Lower lobe of right lung (tissue), 2 donors: ENCODE data around the gene CYB561D2. TPM values are rescaled to one million over a fixed set of nuclear protein-coding genes. Genes with fewer than 3 reads are reported as not detected.
A peak's percentile ranks its signal among the peaks of the same experiment; 100 is the strongest.

Experiments
- ATAC-seq, 2 donors: fragments of 200-7000 bp; cut with Tn5 transposase; one replicate each; pipeline ENCODE4 v1.9.1; 2020 to 2022; ENCODE audit warnings: mild to moderate bottlenecking in 2 of 2, moderate library complexity in 2 of 2
- DNase-seq: peaks from one replicate; pipeline ENCODE4 v3.0.0-alpha.2; 2020
- H3K27ac ChIP-seq: fragments of 200-600 bp; one replicate; pipeline ENCODE4 v1.8.0; 2022
- H3K27me3 ChIP-seq: fragments of 200-600 bp; one replicate; pipeline ENCODE4 v1.8.0; 2022; ENCODE audit warnings: low read depth
- H3K36me3 ChIP-seq: fragments of 200-600 bp; one replicate; pipeline ENCODE4 v1.8.0; 2022; ENCODE audit warnings: mild to moderate bottlenecking
- H3K4me1 ChIP-seq: fragments of 200-600 bp; one replicate; pipeline ENCODE4 v1.8.0; 2022
- H3K4me3 ChIP-seq: fragments of 200-600 bp; one replicate; pipeline ENCODE4 v1.8.0; 2022; ENCODE audit warnings: mild to moderate bottlenecking
- H3K9me3 ChIP-seq: fragments of 200-600 bp; one replicate; pipeline ENCODE4 v1.8.0; 2022
- CTCF ChIP-seq: fragments of 200-600 bp; IDR thresholded peaks from one replicate; pipeline ENCODE4 v1.8.0; 2022; ENCODE audit warnings: antibody characterized with exemption, mild to moderate bottlenecking
- intact Hi-C: fragments of 100-400 bp; cut with DNase I; formaldehyde crosslinking; loops from one replicate; pipeline ENCODE4 v1.11.0; 2022
- total RNA-seq: library from RNA; stranded (reverse); fragmentation: NEBNext Ultra II Directional; extraction: Animal tissue kit (Norgen Biotek cat#: 25700); gene quantifications from one replicate; pipeline ENCODE4 v1.2.1, GENCODE V29; 2021
- donor health status: DM: no; HTN: yes; CAD: no; lungs with severe emphysema.

The CYB561D2 gene
- total RNA-seq, 1 donor from 2014 or later = 21.7 TPM

GRCh38 chr3:50388016-50388719 is 37.5 kb downstream of the CYB561D2 start:
- H3K9me3 ChIP-seq = no peaks in the 10 kb centered on the region
- peaks cover 13% of the 10 kb centered on the region for H3K4me1 ChIP-seq
- ATAC-seq (no peak), DNase-seq (no peak)
- no peak overlapping the region for H3K27ac ChIP-seq
- H3K27me3 ChIP-seq = no peaks in the 10 kb centered on the region
- no peak overlapping the region for H3K4me3 ChIP-seq
- intact Hi-C loops = no loop called here
- H3K36me3 ChIP-seq = peaks cover 1% of the 10 kb centered on the region
- TF ChIP-seq CTCF = no peak

- H3K27ac ChIP-seq = no peak overlapping the region
- TF ChIP-seq CTCF = no peak
- ATAC-seq = no peak
- intact Hi-C loops = no loop called here
- no peaks in the 10 kb centered on the region for H3K36me3 ChIP-seq
- peaks cover 13% of the 10 kb centered on the region for H3K4me1 ChIP-seq
- no peak overlapping the region for H3K4me3 ChIP-seq
- DNase-seq = no peak
- H3K9me3 ChIP-seq = no peaks in the 10 kb centered on the region
- H3K27me3 ChIP-seq = no peaks in the 10 kb centered on the region
These were observed 38.2 kb downstream of the CYB561D2 start for GRCh38 chr3:50388720-50389413.

GRCh38 chr3:50389414-50389767 is 38.7 kb downstream of the CYB561D2 start:
- peaks cover 13% of the 10 kb centered on the region for H3K4me1 ChIP-seq
- H3K27ac ChIP-seq = no peak overlapping the region
- DNase-seq (no peak), ATAC-seq (no peak)
- no peak overlapping the region for H3K4me3 ChIP-seq
- no peaks in the 10 kb centered on the region for H3K27me3 ChIP-seq
- H3K36me3 ChIP-seq = no peaks in the 10 kb centered on the region
- H3K9me3 ChIP-seq = no peaks in the 10 kb centered on the region
- intact Hi-C loops = no loop called here
- TF ChIP-seq CTCF = no peak

- ATAC-seq (peak; percentile 16 to 45), DNase-seq (peak; percentile 68)
- no peak for TF ChIP-seq CTCF
- Histone ChIP-seq H3K27ac (peak overlapping the region; percentile 24), H3K9me3 (no peaks in the 10 kb centered on the region), H3K36me3 (no peaks in the 10 kb centered on the region), H3K4me1 (peaks cover 13% of the 10 kb centered on the region), H3K4me3 (no peak overlapping the region), H3K27me3 (no peaks in the 10 kb centered on the region)
- intact Hi-C loops = no loop called here
These were observed 40.0 kb downstream of the CYB561D2 start for GRCh38 chr3:50390508-50391224.

- Histone ChIP-seq H3K27me3 (no peaks in the 10 kb centered on the region), H3K4me1 (peaks cover 13% of the 10 kb centered on the region), H3K36me3 (no peaks in the 10 kb centered on the region), H3K9me3 (no peaks in the 10 kb centered on the region), H3K4me3 (no peak overlapping the region), H3K27ac (no peak overlapping the region)
- TF ChIP-seq CTCF = no peak
- ATAC-seq (no peak), DNase-seq (no peak)
- intact Hi-C loops = no loop called here
These were observed 41.5 kb downstream of the CYB561D2 start for GRCh38 chr3:50392101-50392715.
